Hepatic stellate cell (primary cell): Measurements from ENCODE around the gene OGDHL.
"Not testable (repeated sequence)": the region's sequence is repeated elsewhere in the genome, so short reads cannot be mapped to it uniquely, and the experiment has no call there.

Experiments
- DNase-seq: peaks from one replicate; pipeline ENCODE4 v3.0.0; 2011; ENCODE audit warnings: low spot score

Gene OGDHL

GRCh38 chr10:49738616-49739360, 23.3 kb downstream of the OGDHL start:
- DNase-seq = no peak

GRCh38 chr10:49737474-49738201, 24.5 kb downstream of the OGDHL start:
- no peak for DNase-seq

GRCh38 chr10:49736564-49737113, 25.5 kb downstream of the OGDHL start:
- DNase-seq = no peak

GRCh38 chr10:49735848-49736563, 26.1 kb downstream of the OGDHL start:
- no peak for DNase-seq

- no peak for DNase-seq
Observed at GRCh38 chr10:49735161-49735560, 27.0 kb downstream of the OGDHL start.

- DNase-seq = no peak
Observed at GRCh38 chr10:49734676-49735075, 27.4 kb downstream of the OGDHL start.

GRCh38 chr10:49733866-49734265, 28.3 kb downstream of the OGDHL start:
- DNase-seq = no peak

GRCh38 chr10:49726593-49726992, 35.5 kb downstream of the OGDHL start:
- no peak for DNase-seq

GRCh38 chr10:49715157-49715556, 47.0 kb downstream of the OGDHL start:
- not testable (repeated sequence) for DNase-seq

- no peak for DNase-seq
Observed at GRCh38 chr10:49713266-49713665, 48.9 kb downstream of the OGDHL start.

GRCh38 chr10:49711481-49711880, 50.6 kb downstream of the OGDHL start:
- DNase-seq = no peak

GRCh38 chr10:49710966-49711365, 51.2 kb downstream of the OGDHL start:
- no peak for DNase-seq

GRCh38 chr10:49709934-49710333, 52.2 kb downstream of the OGDHL start:
- no peak for DNase-seq

- DNase-seq = no peak
Observed at GRCh38 chr10:49707585-49707984, 54.5 kb downstream of the OGDHL start.

- DNase-seq = no peak
Observed at GRCh38 chr10:49700997-49701396, 61.1 kb downstream of the OGDHL start.

- DNase-seq = no peak
Observed at GRCh38 chr10:49700211-49700610, 61.9 kb downstream of the OGDHL start.

GRCh38 chr10:49698679-49699078, 63.4 kb downstream of the OGDHL start:
- DNase-seq = no peak

GRCh38 chr10:49696311-49696710, 65.8 kb downstream of the OGDHL start:
- DNase-seq = no peak

GRCh38 chr10:49694466-49694865, 67.7 kb downstream of the OGDHL start:
- DNase-seq = no peak

GRCh38 chr10:49691588-49691987, 70.5 kb downstream of the OGDHL start:
- DNase-seq = no peak

GRCh38 chr10:49690698-49691356, 71.3 kb downstream of the OGDHL start:
- DNase-seq = no peak

GRCh38 chr10:49689882-49690510, 72.1 kb downstream of the OGDHL start:
- no peak for DNase-seq
